ENCODE results near the gene VIPR2.

- TF ChIP-seq CTCF (IDR thresholded peaks at IDR 0.05; ENCODE audit: borderline replicate concordance, extremely low read depth, low read length, poor library complexity, severe bottlenecking) (no peak), EZH2 (IDR thresholded peaks at IDR 0.05; ENCODE audit: borderline replicate concordance, low read depth, low read length, severe bottlenecking) (no peak)
These were observed 26.5 kb downstream of the VIPR2 start for GRCh38 chr7:159118197-159118595.
